CD4-positive, alpha-beta T cell treated with Interleukin-17A for 1 hour (primary cell): ENCODE data around the gene FYB2.

ENCODE experiments used
- DNase-seq: peaks from one replicate; pipeline ENCODE4 v3.0.0-alpha.2; 2020

Gene FYB2

DNA sequence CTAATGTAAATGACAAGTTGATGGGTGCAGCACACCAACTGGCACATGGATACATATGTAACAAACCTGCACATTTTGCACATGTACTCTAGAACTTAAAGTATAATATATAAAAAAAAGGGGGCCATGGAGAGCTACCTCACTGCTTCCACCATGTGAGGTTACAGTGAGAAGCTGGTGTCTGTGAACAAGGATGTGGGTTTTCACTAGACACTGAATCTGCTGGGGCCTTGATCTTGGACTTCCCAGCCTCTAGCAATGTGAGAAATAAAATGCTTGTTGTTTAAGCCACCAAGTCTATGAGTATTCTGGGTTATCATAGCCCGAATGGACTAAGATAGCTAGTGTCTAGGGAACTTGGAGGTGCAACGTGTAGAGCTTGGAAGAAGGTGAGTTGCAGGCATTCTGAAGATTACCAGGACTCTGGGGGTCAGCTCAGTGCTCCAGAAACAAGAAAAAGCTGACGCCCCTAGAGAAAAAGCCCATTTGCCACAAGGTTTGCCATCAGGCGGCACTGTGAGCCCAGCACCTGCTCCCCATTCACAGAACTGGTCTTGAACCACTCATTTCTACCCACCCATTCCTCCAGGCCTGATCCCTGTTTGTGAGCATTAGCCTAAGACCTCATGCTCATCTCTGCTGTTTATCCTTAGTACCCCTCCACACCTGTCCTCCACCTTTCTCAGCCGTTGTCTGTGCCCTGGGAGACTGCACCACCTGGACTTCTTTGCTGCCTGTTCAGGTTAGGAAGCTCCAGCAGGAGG is 15.1 kb upstream of the FYB2 start:
- DNase-seq: no peak

- no peak for DNase-seq
These were observed 13.9 kb upstream of the FYB2 start for GRCh38 chr1:56833088-56833487.

- DNase-seq: peak; percentile 69
These were observed 12.9 kb upstream of the FYB2 start for GRCh38 chr1:56831871-56832693.

GRCh38 chr1:56830052-56830451 is 10.8 kb upstream of the FYB2 start:
- no peak for DNase-seq

DNA sequence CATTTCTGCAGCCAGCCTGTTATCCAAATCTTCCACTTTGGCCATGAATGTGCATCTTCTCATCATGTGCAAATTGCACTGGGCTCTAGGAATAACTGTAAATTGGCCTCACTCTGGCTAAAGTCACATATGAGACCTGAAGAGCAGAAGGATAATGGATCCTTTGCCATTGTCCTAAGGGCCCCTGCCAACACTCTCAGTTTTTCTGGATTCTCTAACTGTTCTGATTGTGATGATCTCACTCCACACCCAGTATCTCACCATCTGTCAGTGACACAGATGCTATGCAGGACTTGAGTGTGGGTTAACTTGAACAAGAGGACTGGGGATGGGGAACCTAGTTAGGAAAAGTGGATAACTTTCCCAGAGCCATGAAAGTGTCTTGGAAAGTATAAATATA is 8.5 kb upstream of the FYB2 start:
- DNase-seq: no peak

GRCh38 chr1:56825436-56825835 is 6.2 kb upstream of the FYB2 start:
- DNase-seq: no peak

DNA sequence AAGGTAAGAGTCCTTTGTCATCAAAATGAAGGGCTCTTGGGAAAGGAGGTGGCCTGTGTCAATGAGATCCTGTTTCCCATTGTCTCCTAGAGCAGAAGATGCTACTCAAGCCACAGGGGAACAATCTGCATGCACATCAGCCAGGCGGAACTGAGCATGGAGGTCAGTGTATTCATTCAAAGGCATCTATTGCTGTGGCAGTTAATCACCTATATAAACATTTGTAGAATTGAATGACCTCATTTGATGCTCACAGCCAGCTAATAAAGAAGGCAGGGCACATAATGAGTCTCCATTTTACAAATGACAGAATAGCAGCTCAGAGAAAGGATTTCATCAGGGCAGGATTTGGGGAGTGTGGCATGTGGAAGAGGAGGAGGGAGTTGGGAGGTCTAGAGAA is 5.7 kb upstream of the FYB2 start:
- DNase-seq: no peak

- no peak for DNase-seq
These were observed 5.1 kb upstream of the FYB2 start for GRCh38 chr1:56824271-56824670.

DNA sequence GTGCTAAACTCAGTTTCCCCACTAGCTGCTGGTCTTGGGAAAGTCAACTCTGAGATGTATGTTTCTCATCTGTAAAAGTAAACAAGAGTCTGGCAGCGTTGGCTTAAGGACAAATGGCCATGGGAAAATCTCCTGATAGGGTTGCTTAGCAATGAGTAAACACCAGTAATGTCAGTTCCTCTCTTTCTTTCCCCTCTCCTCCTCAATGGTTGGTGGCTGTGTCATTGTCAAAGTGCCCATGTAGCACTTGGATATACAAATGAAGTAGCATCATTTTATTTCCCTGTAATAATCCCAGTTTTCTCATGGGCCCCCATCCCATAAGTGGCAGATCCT is 2.2 kb upstream of the FYB2 start:
- no peak for DNase-seq

- peak; percentile 44 for DNase-seq
These were observed 1.7 kb upstream of the FYB2 start for GRCh38 chr1:56820755-56821461.

DNA sequence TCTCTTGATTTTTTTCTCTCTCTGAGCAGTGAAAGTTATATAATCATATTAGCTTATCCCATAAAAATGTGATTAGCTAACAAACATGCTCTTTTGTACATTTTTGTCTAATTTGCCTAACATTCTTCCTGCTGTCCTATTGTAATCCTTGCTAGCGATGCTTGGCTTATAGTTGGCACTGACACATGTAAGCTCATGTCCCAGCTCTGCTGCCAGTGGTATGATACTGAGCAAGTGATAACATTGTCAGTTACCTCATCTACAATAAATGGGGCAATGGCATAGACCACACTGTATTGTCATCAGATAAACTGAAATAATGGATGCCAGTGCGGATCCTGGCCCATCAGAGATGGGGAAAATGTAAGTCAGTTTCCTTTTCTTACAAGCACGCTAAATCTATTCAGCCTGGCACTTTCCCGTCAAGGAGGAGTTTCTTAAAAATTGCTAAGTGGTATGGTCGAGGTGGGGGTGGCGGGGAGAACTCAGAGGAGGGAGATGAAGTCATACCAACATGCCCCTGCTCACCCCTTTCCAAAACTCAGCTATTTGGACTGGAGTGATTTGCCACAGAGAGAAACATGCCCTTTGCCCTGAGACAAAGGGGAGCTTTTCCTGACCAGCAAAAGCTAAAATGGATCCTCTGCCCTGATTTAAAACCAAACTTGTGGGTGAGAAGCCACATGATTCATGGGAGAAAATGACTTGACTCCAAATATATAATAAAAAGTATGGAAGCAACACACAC is 1.3 kb downstream of the FYB2 start:
- DNase-seq: no peak

DNA sequence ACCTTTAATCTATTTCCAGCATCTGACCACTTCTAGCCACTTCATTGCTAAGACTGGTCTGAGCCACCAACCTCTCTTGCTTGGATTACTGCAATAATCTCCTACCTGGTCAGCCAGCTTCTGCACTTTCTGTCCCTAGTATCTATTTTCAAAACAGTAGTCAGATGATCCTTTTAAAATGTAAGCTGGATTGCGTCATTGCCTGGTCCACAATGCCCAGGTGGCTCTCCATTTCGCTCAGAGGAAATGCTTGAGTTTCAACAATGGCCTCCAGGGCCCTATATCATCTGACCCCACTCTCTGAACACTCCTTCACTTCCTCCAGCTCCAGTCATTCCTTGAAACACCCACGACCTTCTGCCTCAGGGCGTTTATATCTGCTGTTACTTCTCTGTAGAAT is 2.3 kb downstream of the FYB2 start:
- DNase-seq: no peak

DNA sequence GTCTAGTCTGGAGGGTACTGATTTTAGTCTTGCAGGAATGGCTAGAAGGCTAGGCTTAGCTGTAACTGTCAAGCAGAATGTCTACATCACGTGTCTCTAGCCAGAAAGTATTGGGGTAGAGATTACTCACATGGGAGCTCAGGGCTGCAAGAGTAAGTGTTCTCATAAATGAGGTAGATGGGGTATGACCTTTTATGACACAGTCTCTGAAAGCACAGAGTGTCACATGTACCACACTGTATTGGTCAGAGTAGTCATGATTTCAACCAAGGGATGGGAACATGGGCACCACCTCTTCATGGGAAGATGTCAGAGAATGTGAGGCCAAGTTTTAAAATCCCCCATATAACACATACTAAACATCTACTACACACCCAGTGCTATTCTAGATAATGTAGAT is 2.9 kb downstream of the FYB2 start:
- DNase-seq: no peak

GRCh38 chr1:56814205-56814604 is 5.0 kb downstream of the FYB2 start:
- no peak for DNase-seq

DNA sequence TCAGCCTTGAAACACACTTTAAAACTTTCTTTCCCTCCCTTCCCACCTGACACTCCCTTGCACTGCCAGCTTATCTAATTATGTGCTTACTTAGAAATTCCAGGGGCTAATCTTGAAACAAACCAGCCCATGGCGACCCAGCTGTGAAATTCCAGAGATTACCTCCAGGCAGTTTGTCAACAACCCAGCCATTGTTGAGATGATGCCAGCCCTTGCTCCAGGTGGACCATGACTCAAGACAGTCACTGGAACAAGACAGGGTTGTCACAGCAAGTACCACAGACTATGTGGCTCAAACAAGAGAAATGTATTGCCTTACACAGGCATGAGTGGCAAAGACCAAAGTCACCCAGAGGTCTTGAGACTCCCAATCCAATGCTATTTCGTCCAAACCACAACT is 7.9 kb downstream of the FYB2 start:
- no peak for DNase-seq

- DNase-seq: no peak
These were observed 10.8 kb downstream of the FYB2 start for GRCh38 chr1:56808410-56808809.

- no peak for DNase-seq
These were observed 12.4 kb downstream of the FYB2 start for GRCh38 chr1:56806804-56807203.

DNA sequence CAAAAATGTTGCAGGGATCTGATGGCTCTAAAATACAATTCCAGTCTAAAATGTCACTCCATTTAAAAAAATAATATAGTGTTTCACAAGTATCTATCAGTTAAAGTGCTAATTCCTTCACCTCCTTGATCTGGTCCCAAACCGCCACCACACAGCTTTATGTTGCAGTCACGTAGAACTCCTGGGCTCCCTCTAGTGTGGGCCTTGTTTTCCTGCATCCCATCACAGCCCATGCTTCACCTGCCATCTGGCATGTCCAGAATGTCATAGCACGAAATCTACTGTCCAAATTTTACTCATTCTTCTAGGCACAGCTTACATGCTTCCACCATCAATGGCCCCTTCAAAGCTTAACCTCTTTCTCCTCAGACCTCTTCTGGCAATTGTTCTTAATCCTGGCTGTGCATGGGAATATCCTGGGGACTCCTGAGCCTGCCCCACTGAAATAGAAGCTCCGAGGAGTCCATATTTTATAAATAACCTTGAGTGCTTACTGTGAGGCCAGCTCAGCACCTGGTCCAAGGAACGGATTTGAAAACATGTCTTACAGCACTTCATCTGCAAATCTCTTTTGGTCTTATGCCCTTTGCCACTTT is 15.5 kb downstream of the FYB2 start:
- DNase-seq: no peak

- no peak for DNase-seq
These were observed 19.4 kb downstream of the FYB2 start for GRCh38 chr1:56799605-56800400.

GRCh38 chr1:56798053-56798471 is 21.1 kb downstream of the FYB2 start:
- no peak for DNase-seq

GRCh38 chr1:56797065-56797685 is 22.0 kb downstream of the FYB2 start:
- no peak for DNase-seq
